ENCODE results near the gene GEN1.

The GEN1 gene

DNA sequence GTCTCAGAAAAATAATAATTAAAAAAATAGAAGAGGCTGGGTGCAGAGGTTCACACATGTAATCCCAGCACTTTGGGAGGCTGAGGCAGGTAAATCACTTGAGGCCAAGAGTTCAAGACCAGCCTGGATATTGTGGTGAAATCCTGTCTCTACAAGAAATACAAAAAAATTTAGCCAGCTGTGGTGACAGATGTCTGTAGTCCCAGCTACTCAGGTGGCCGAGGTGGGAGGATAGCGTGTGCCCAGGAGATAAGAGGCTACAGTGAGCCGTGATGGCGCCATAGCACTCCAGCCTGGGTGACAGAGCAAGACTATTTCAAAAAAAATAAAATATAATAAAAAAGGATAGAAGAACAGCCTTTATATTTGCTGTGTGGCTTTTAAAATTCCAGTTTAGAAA lies 36.3 kb upstream of the GEN1 start:
- TF ChIP-seq CTCF (conservative IDR thresholded peaks at IDR 0.05; ENCODE audit: low read length): no peak
- no peak overlapping the region for H3K4me3 ChIP-seq (ENCODE audit: low read length)
- no peak for DNase-seq (ENCODE audit: low read depth)

DNA sequence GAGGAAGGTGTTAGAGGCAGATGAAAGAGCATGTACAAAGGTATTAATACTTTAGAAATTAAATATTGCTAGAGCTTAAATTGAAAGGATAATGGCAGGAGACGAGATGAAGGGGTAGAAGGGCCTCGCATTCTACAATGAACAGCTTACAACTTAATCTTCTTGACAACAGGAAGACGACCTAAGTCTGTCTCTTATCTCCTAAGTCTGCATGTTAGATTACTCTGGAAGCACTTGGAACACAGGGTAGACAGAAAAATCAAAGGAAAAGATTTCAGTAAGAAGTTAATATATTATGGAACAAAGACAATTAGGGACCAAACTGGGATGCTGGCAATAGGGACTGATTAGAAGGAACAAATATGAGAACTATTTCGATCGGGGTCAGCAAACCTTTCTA lies 35.2 kb upstream of the GEN1 start:
- DNase-seq (ENCODE audit: low read depth): no peak
- H3K4me3 ChIP-seq (ENCODE audit: low read length): no peak overlapping the region
- TF ChIP-seq CTCF (conservative IDR thresholded peaks at IDR 0.05; ENCODE audit: low read length): no peak

DNA sequence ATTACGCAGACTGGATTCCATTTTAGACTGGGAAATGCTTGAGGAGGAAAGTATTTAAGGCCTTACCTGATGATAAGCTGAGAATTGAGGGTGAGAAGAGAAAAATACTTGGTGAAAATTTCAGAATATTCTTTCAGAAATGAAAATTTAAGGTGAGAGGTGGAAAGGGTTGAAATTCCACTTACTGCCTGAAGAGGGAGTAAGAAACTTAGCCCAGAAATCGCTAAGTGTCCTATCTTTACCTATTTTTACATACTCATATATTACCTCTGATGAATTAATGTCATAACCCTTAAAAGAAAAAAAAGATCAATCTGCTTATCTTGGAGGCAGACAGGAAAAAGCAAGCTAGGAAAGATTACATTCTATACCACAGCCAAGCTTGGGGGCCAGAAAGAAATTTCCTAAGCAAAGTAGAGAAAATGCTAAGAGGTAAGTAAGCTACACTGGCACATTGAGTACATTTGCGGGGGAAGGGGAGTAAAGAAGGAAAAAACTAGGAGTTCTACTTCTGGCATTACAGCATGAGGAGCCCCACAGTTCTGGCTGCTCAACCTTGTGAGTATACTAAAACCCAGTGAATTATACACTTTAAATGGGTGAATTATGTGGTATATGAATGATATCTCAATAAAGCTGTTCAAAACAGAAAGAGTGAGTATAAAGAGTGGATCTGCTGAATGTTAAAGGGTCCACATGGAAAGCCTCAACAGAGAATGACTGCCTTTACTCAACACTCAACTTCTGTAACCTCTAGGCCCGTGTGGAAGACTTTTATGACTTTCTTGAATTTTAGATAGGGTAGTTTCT lies 34.2 kb upstream of the GEN1 start:
- peak; percentile 22 for DNase-seq (ENCODE audit: low read depth)
- no peak overlapping the region for H3K4me3 ChIP-seq (ENCODE audit: low read length)
- peak; percentile 84 for TF ChIP-seq CTCF (conservative IDR thresholded peaks at IDR 0.05; ENCODE audit: low read length)

GRCh38 chr2:17728210-17728609 lies 25.7 kb upstream of the GEN1 start:
- H3K4me3 ChIP-seq (ENCODE audit: low read length): no peak overlapping the region
- no peak for TF ChIP-seq CTCF (conservative IDR thresholded peaks at IDR 0.05; ENCODE audit: low read length)
- DNase-seq (ENCODE audit: low read depth): no peak

- DNase-seq (ENCODE audit: low read depth): no peak
- TF ChIP-seq CTCF (conservative IDR thresholded peaks at IDR 0.05; ENCODE audit: low read length): no peak
- no peak overlapping the region for H3K4me3 ChIP-seq (ENCODE audit: low read length)
Observed at GRCh38 chr2:17729880-17730279, 24.1 kb upstream of the GEN1 start.

GRCh38 chr2:17733599-17733998 lies 20.3 kb upstream of the GEN1 start:
- H3K4me3 ChIP-seq (ENCODE audit: low read length): no peak overlapping the region
- no peak for TF ChIP-seq CTCF (conservative IDR thresholded peaks at IDR 0.05; ENCODE audit: low read length)
- no peak for DNase-seq (ENCODE audit: low read depth)

- no peak for TF ChIP-seq CTCF (conservative IDR thresholded peaks at IDR 0.05; ENCODE audit: low read length)
- H3K4me3 ChIP-seq (ENCODE audit: low read length): no peak overlapping the region
- DNase-seq (ENCODE audit: low read depth): no peak
Observed at GRCh38 chr2:17735864-17736263, 18.1 kb upstream of the GEN1 start.
